Measurements from ENCODE around the gene HSPA1B. TPM values are rescaled to one million over a fixed set of nuclear protein-coding genes. Genes with fewer than 3 reads are reported as not detected.

HSPA1B gene
- total and polyA plus RNA-seq, 2 experiments from 2014 or later: 111 to 172 TPM

- Histone ChIP-seq H3K4me3 (peak overlapping the region; percentile 75), H3K79me2 (peaks cover 48% of the 10 kb centered on the region), H3K4me2 (peak overlapping the region; percentile 85), H2AFZ (peak overlapping the region; percentile 41), H4K20me1 (ENCODE audit: insufficient read depth, poor library complexity, severe bottlenecking) (no peaks in the 10 kb centered on the region), H3K4me1 (ENCODE audit: insufficient read depth) (peaks cover 22% of the 10 kb centered on the region), H3K9me2 (replicated peaks; ENCODE audit: insufficient read depth) (no peaks in the 10 kb centered on the region), H3K27ac (peak overlapping the region; percentile 86), H3K36me3 (replicated peaks; ENCODE audit: insufficient read depth, low read depth) (no peaks in the 10 kb centered on the region), H3K27me3 (no peaks in the 10 kb centered on the region), H3K9me3 (ENCODE audit: low read depth) (no peaks in the 10 kb centered on the region)
- TF ChIP-seq EZH2 (IDR thresholded peaks at IDR 0.05; ENCODE audit: borderline replicate concordance): no peak
- no peak for TF ChIP-seq CTCF (IDR thresholded peaks at IDR 0.05; ENCODE audit: poor library complexity)
- no peak for TF ChIP-seq EZH2phosphoT487 (IDR thresholded peaks at IDR 0.05; ENCODE audit: low read depth, severe bottlenecking, unreplicated experiment)
- WGBS (ENCODE audit: low lambda C conversion rate, missing lambda C conversion rate): 74% methylated on average over 6 of the region's 6 CpGs
- no peak for DNase-seq (ENCODE audit: low spot score)
Measured at GRCh38 chr6:31830886-31831335, 3.4 kb downstream of the HSPA1B start.

GRCh38 chr6:31831350-31832215 lies 4.0 kb downstream of the HSPA1B start:
- WGBS (ENCODE audit: low lambda C conversion rate, missing lambda C conversion rate): 92% methylated on average over 15 of the region's 15 CpGs
- no peaks in the 10 kb centered on the region for H3K36me3 ChIP-seq (replicated peaks; ENCODE audit: insufficient read depth, low read depth)
- peaks cover 54% of the 10 kb centered on the region for H3K79me2 ChIP-seq
- H3K4me3 ChIP-seq: peak overlapping the region; percentile 75
- H2AFZ ChIP-seq: no peak overlapping the region
- peak overlapping the region; percentile 86 for H3K27ac ChIP-seq
- H3K27me3 ChIP-seq: no peaks in the 10 kb centered on the region
- DNase-seq (ENCODE audit: low spot score): no peak
- H3K9me2 ChIP-seq (replicated peaks; ENCODE audit: insufficient read depth): no peaks in the 10 kb centered on the region
- H3K9me3 ChIP-seq (ENCODE audit: low read depth): no peaks in the 10 kb centered on the region
- no peak for TF ChIP-seq CTCF (IDR thresholded peaks at IDR 0.05; ENCODE audit: poor library complexity)
- H3K4me1 ChIP-seq (ENCODE audit: insufficient read depth): peaks cover 15% of the 10 kb centered on the region
- peaks cover 4% of the 10 kb centered on the region for H4K20me1 ChIP-seq (ENCODE audit: insufficient read depth, poor library complexity, severe bottlenecking)
- H3K4me2 ChIP-seq: peak overlapping the region; percentile 85

- H3K4me1 ChIP-seq (ENCODE audit: insufficient read depth): peaks cover 28% of the 10 kb centered on the region
- H3K4me3 ChIP-seq: peak overlapping the region; percentile 62
- DNase-seq (ENCODE audit: low spot score): peak; percentile 94
- 2% methylated on average over 59 of the region's 59 CpGs for WGBS (ENCODE audit: low lambda C conversion rate, missing lambda C conversion rate)
- peaks cover 78% of the 10 kb centered on the region for H3K79me2 ChIP-seq
- H3K27ac ChIP-seq: peak overlapping the region; percentile 88
- peak overlapping the region; percentile 51 for H2AFZ ChIP-seq
- peaks cover 29% of the 10 kb centered on the region for H4K20me1 ChIP-seq (ENCODE audit: insufficient read depth, poor library complexity, severe bottlenecking)
- TF ChIP-seq EZH2 (IDR thresholded peaks at IDR 0.05; ENCODE audit: borderline replicate concordance) (no peak), EZH2phosphoT487 (IDR thresholded peaks at IDR 0.05; ENCODE audit: low read depth, severe bottlenecking, unreplicated experiment) (no peak), CTCF (IDR thresholded peaks at IDR 0.05; ENCODE audit: poor library complexity) (no peak)
- no peaks in the 10 kb centered on the region for H3K9me3 ChIP-seq (ENCODE audit: low read depth)
- H3K36me3 ChIP-seq (replicated peaks; ENCODE audit: insufficient read depth, low read depth): no peaks in the 10 kb centered on the region
- H3K4me2 ChIP-seq: peak overlapping the region; percentile 82
- H3K27me3 ChIP-seq: no peaks in the 10 kb centered on the region
- no peaks in the 10 kb centered on the region for H3K9me2 ChIP-seq (replicated peaks; ENCODE audit: insufficient read depth)
Measured at GRCh38 chr6:31834367-31835250, 7.1 kb downstream of the HSPA1B start.

Data from hepatocyte (in vitro differentiated cells).